Panc1 (cell line): ENCODE measurements around the gene CGNL1. TPM values are rescaled to one million over a fixed set of nuclear protein-coding genes. Genes with fewer than 3 reads are reported as not detected.

Source experiments
- ATAC-seq: fragments of 200-7000 bp; cut with Tn5 transposase; 2 replicates; pipeline ENCODE4 v1.9.1; 2020; ENCODE audit warnings: mild to moderate bottlenecking, moderate library complexity
- BruUV-seq: library from RNA; stranded (reverse); fragments of 400-500 nt; replicated peaks from 2 replicates; lab custom pipeline; 2021; lab: Mats Ljungman, UMichigan
- CTCF ChIA-PET: fragments of 300-600 bp; sonication (Branson Sonifier 250); formaldehyde crosslinking; loops from one replicate; lab custom pipeline; 2022; ENCODE audit warnings: antibody characterized with exemption; lab: Charles Lee
- POLR2A ChIA-PET: fragments of 300-600 bp; sonication (Branson Sonifier 250); formaldehyde crosslinking; loops from one replicate; lab custom pipeline; 2022; ENCODE audit warnings: antibody characterized with exemption; lab: Charles Lee
- DNase-seq: peaks from one replicate; pipeline ENCODE4 v3.0.0-alpha.2; 2010; ENCODE audit warnings: low read depth, low spot score
- H3K27ac ChIP-seq: 2 replicates; pipeline ENCODE4 v1.5.1; 2011; ENCODE audit warnings: mild to moderate bottlenecking, low read length, inconsistent platforms
- H3K27me3 ChIP-seq: fragments of 200-500 bp; sonication (Bioruptor generic); 2 replicates; pipeline ENCODE4 v1.6.0; 2014; ENCODE audit warnings: low read length, inconsistent platforms; ENCODE audit not compliant: control insufficient read depth, insufficient read depth
- H3K36me3 ChIP-seq: fragments of 200-500 bp; sonication (Bioruptor generic); 2 replicates; pipeline ENCODE4 v1.5.1; 2014; ENCODE audit warnings: inconsistent platforms, mild to moderate bottlenecking, low read length, moderate library complexity; ENCODE audit not compliant: control insufficient read depth, insufficient read depth
- H3K4me1 ChIP-seq: 2 replicates; pipeline ENCODE4 v1.5.1; 2011; ENCODE audit warnings: inconsistent platforms, mild to moderate bottlenecking, low read length, moderate library complexity; ENCODE audit not compliant: control insufficient read depth, insufficient read depth
- H3K4me3 ChIP-seq, 2 experiments: 2 replicates each; pipeline ENCODE4 v1.5.1; 2011 to 2012; ENCODE audit warnings: low read depth in 2 of 2, low read length in 2 of 2, mild to moderate bottlenecking in 2 of 2, inconsistent platforms in 1 of 2, moderate library complexity in 1 of 2
- H3K9me3 ChIP-seq: fragments of 200-500 bp; sonication (Bioruptor generic); 2 replicates; pipeline ENCODE4 v1.5.1; 2014; ENCODE audit warnings: low read depth, mild to moderate bottlenecking, inconsistent platforms, low read length, moderate library complexity; ENCODE audit not compliant: control insufficient read depth, insufficient read depth
- CTCF ChIP-seq: fragments of 450-650 bp; IDR thresholded peaks from 2 replicates; pipeline ENCODE4 v1.5.1; 2017; ENCODE audit warnings: mild to moderate bottlenecking
- POLR2AphosphoS5 ChIP-seq: IDR thresholded peaks from 2 replicates; pipeline ENCODE4 v1.6.1; 2012; ENCODE audit warnings: mild to moderate bottlenecking, low read depth, low read length, moderate library complexity
- SIN3A ChIP-seq: IDR thresholded peaks from 2 replicates; pipeline ENCODE4 v1.6.1; 2012; ENCODE audit warnings: low read depth, mild to moderate bottlenecking, low read length, moderate library complexity, borderline replicate concordance; ENCODE audit not compliant: insufficient read depth
- TCF7L2 ChIP-seq: IDR thresholded peaks from 2 replicates; pipeline ENCODE4 v1.6.1; 2011; ENCODE audit warnings: mild to moderate bottlenecking, low read depth, low read length, inconsistent platforms
- in situ Hi-C: cut with HindIII; loops from 2 replicates; pipeline ENCODE4 v1.10.0; 2016; ENCODE audit warnings: low sequenced_read_pairs, low pct_unique_long_range_greater_than_20kb
- intact Hi-C: fragments of 100-400 bp; cut with micrococcal nuclease; formaldehyde crosslinking; loops from one replicate; pipeline ENCODE4 v1.10.0; 2022; ENCODE audit not compliant: unreplicated experiment
- total RNA-seq: library from RNA; stranded (reverse); gene quantifications from one replicate; pipeline ENCODE4 v1.2.1, GENCODE V29; 2021; ENCODE audit not compliant: unreplicated experiment
- TF ChIP-seq, protein P1 (sequence below), 2 experiments: IDR thresholded peaks; 2 replicates each; pipeline ENCODE4 v1.6.1; 2011 to 2012; ENCODE audit warnings: low read depth in 2 of 2, control low read depth in 1 of 2, low read length in 1 of 2, mild to moderate bottlenecking in 1 of 2, moderate library complexity in 1 of 2; ENCODE audit not compliant: insufficient read depth in 1 of 2

The CGNL1 gene
- total RNA-seq, 1 experiment from 2014 or later, result 3.5 TPM

GRCh38 chr15:57444877-57445513 is 68.7 kb downstream of the CGNL1 start:
- H3K4me3 ChIP-seq, result no peak overlapping the region
- ChIA-PET POLR2A (no interaction called here), CTCF (no interaction called here)
- no TSS peak for BruUV-seq
- ATAC-seq (no peak), DNase-seq (no peak)
- H3K36me3 ChIP-seq, result no peaks in the 10 kb centered on the region
- TF ChIP-seq, protein P1, sequence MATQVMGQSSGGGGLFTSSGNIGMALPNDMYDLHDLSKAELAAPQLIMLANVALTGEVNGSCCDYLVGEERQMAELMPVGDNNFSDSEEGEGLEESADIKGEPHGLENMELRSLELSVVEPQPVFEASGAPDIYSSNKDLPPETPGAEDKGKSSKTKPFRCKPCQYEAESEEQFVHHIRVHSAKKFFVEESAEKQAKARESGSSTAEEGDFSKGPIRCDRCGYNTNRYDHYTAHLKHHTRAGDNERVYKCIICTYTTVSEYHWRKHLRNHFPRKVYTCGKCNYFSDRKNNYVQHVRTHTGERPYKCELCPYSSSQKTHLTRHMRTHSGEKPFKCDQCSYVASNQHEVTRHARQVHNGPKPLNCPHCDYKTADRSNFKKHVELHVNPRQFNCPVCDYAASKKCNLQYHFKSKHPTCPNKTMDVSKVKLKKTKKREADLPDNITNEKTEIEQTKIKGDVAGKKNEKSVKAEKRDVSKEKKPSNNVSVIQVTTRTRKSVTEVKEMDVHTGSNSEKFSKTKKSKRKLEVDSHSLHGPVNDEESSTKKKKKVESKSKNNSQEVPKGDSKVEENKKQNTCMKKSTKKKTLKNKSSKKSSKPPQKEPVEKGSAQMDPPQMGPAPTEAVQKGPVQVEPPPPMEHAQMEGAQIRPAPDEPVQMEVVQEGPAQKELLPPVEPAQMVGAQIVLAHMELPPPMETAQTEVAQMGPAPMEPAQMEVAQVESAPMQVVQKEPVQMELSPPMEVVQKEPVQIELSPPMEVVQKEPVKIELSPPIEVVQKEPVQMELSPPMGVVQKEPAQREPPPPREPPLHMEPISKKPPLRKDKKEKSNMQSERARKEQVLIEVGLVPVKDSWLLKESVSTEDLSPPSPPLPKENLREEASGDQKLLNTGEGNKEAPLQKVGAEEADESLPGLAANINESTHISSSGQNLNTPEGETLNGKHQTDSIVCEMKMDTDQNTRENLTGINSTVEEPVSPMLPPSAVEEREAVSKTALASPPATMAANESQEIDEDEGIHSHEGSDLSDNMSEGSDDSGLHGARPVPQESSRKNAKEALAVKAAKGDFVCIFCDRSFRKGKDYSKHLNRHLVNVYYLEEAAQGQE (IDR thresholded peaks at IDR 0.05; ENCODE audit: insufficient read depth in 1 of 2, low read depth in 2 of 2, low read length in 1 of 2), result no peak
- no peak for TF ChIP-seq SIN3A
- no peaks in the 10 kb centered on the region for H3K4me1 ChIP-seq
- in situ Hi-C loops (no loop called here), intact Hi-C loops (no loop called here)
- no peaks in the 10 kb centered on the region for H3K9me3 ChIP-seq
- H3K27me3 ChIP-seq, result no peaks in the 10 kb centered on the region
- no peak overlapping the region for H3K27ac ChIP-seq

DNA sequence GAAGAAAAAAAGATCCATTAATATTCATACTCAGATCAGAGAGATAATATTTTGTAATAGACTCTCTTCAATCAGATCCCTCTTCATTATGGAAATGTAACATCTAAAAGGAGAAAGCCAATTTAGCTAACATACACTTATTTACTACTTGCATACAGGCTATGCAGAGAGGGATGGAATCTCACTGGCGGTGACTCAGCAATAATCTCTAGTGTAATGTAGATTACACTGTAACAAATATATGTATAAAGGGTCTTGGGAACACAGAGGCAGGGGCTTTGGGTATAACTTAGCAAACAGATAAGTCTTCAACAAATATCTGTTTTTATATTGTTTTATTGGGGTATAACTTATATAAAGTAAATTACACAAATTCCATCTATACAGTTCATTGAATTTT is 69.6 kb downstream of the CGNL1 start:
- Histone ChIP-seq H3K9me3 (no peaks in the 10 kb centered on the region), H3K4me1 (no peaks in the 10 kb centered on the region), H3K27me3 (no peaks in the 10 kb centered on the region), H3K27ac (no peak overlapping the region), H3K36me3 (no peaks in the 10 kb centered on the region), H3K4me3 (no peak overlapping the region)
- CTCF ChIA-PET, result no interaction called here
- POLR2A ChIA-PET, result no interaction called here
- BruUV-seq, result no TSS peak
- ATAC-seq (no peak), DNase-seq (no peak)
- intact Hi-C loops, result no loop called here
- TF ChIP-seq POLR2AphosphoS5, result no peak
- TF ChIP-seq SIN3A, result no peak
- TF ChIP-seq TCF7L2, result no peak
- TF ChIP-seq, protein P1 (IDR thresholded peaks at IDR 0.05; ENCODE audit: insufficient read depth in 1 of 2, low read depth in 2 of 2, low read length in 1 of 2), result no peak
- no peak for TF ChIP-seq CTCF
- in situ Hi-C loops, result no loop called here
